HG02759 (cell line): Measurements from ENCODE around the gene ARHGAP10.

Experiments used
- ATAC-seq: cut with Tn5 transposase; IDR thresholded peaks from one replicate; pipeline ENCODE4 v1.9.1; 2021; ENCODE audit warnings: mild to moderate bottlenecking, moderate library complexity; ENCODE audit not compliant: unreplicated experiment

Gene ARHGAP10, protein sequence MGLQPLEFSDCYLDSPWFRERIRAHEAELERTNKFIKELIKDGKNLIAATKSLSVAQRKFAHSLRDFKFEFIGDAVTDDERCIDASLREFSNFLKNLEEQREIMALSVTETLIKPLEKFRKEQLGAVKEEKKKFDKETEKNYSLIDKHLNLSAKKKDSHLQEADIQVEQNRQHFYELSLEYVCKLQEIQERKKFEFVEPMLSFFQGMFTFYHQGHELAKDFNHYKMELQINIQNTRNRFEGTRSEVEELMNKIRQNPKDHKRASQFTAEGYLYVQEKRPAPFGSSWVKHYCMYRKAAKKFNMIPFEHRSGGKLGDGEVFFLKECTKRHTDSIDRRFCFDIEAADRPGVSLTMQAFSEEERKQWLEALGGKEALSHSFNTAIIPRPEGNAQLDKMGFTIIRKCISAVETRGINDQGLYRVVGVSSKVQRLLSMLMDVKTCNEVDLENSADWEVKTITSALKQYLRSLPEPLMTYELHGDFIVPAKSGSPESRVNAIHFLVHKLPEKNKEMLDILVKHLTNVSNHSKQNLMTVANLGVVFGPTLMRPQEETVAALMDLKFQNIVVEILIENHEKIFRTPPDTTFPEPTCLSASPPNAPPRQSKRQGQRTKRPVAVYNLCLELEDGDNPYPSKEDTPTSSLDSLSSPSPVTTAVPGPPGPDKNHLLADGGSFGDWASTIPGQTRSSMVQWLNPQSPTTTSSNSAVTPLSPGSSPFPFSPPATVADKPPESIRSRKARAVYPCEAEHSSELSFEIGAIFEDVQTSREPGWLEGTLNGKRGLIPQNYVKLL

DNA sequence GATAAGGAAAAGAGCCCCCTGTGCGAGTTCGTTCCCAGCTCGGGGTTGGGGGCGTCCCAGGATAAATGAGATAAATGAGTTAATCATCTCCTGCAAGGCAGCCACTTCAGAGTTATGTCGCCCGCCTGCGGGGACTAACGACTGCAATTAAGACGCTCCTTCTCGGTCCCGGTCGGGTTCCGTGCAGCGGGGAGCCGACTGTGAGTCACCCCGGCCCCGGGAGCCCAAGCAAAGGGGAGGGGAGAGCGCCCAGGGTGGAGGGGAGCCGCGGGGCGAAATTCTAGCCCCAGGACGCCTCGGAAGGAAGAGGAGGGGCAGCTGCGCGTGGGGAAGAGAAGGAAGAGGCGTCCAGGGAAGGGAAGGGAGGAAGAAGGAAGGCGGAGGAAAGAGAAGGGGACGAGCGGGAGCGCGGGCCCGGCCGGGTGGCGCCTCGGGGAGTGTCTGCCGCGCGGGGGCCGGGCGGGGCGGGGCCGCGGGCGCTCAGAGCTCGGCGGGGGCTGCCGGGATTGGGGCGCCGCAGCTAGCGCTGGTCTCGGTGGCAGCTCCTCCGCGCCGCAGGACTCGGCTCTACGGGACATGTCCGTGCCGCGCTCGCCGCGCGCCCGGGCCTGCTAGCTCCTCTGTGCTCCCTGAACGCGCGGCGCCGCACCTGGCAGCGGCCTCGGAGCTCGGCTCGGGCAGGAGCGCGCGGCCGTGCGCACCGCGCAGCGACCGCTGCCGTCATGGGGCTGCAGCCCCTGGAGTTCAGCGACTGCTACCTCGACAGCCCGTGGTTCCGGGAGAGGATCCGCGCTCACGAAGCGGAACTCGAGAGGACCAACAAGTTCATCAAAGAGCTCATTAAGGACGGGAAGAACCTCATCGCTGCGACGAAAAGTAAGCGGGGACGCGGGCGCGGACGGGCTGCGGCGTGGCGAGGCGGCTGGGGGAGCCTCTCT, at the start of gene ARHGAP10:
ARHGAP10 (plus strand) TSS at position 509 of the 938 bp plus-strand sequence; CDS start at position 723, 214 bp downstream.
- peak; percentile 71 for ATAC-seq

DNA sequence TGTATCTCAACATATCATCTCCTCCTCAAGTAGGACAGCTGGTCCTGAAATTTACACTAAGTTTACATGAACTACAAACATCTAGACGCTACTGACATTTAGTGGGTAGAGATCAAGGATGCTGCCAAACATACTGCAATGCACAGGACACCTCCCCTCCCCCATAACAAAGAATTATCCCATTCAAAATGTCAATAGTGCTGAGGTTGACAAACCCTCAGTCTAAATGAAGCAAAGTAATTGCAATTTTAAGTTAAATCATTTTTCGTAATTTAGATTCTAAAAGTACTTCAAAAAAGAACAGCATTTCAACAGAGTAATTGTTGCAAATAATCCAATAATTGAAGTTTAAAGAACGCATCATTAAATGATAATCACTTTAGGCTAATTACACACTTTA, 49.1 kb upstream of the ARHGAP10 start:
- ATAC-seq = no peak

DNA sequence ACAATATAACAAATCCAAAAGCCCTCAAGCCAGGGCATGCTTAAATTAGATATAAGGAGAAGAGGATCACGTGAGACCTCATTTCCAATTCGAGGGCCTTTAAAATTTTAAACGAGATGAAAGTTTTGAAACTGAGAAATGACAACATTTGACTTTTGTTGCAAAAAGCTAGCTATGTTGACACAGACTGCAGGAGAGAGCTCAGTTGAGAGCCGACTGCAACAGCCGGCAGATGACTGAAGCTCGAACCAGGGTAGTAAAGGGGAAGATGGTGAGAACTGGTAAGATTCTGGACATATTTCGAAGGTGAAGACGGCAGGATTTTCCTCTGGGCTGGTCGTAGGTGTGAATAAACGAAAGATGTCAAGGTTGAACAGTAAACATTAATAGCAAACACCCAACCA, 48.7 kb upstream of the ARHGAP10 start:
- no peak for ATAC-seq

DNA sequence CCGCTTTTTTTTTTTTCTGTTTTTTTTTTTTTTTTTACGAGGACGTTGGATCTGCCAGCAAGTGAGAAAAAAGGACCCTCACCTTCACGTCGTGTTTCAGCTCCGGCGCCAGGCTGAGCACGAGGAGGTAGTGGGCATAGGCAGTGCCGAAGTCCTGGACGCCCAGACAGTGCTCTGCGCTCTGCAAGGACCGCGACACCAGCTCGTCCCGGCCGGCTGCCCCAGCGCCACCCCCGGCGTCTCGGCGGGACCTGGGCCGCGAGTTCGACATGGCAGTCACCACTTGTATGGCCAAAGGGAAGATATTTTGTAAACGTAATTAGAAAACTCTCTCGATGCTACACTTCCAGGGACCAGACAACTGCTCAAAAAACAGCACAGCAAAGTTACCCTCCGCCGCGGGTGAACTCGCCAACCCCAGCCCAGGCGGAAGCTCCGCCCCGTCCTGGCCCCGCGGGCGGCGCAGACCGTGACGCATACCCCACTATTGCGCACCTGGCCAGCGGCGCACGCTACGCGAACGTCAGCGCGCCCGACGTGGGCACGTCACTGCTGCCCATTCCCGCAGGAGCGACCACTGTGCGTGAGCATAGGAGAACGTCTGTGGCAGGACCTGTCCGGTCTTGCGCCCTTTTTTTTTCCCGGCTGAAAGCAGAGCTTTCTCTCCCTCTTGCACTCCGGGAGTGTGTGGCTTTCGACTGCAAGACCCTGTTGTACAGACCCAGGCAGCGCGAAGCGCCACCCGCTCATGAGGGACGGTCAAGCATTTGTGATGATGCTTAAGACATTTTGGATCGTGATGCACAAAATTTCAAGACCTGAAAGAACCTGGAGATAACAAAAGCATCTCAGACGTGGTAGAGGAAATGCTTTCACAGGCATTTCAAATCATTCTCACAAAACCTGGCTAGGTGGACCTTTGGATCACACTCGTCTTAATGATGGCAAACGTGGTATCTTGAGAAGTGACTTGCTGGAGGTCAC, 47.9 kb upstream of the ARHGAP10 start, which contains the start of gene PRMT9:
PRMT9 (minus strand) TSS at position 447 of the 984 bp plus-strand sequence; CDS start at position 271, 176 bp downstream.
- ATAC-seq = peak; percentile 100

DNA sequence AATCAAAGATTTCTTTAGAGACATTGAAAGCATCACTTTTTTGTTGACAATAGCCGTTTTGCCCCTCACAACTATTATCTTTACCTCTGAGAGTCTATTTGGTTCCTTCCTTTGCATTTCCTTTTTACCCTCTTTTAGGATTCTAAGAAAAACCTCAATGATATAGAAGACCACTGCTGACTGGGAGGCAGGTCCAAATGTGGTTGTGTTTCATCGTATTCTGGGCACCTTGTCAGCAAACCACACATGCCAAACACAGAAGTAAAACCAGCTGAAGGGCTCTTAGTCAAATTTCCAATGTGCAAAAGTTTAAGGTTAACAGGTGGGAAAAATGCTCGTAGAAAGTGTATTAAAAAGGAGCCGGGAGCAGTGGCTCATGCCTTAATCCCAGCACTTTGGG, 42.8 kb upstream of the ARHGAP10 start:
- no peak for ATAC-seq

DNA sequence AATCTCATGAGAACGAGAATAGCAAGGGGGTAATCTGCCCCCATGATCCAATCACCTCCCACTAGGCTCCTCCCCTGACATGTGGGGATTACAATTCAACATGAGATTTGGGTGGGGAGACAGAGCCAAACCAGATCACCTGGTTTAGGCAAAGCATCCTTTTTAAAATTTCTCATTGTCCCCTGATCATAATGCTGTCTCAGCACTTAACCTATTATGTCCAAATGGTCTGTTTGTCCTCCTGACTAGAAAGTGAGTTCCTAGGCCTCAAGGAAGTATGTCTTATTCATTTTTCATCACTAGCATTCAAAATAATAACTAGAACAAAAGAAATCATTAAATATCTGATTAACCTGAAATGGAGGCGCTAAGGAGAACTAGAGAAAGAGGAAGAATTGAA, 40.1 kb upstream of the ARHGAP10 start:
- ATAC-seq = no peak

DNA sequence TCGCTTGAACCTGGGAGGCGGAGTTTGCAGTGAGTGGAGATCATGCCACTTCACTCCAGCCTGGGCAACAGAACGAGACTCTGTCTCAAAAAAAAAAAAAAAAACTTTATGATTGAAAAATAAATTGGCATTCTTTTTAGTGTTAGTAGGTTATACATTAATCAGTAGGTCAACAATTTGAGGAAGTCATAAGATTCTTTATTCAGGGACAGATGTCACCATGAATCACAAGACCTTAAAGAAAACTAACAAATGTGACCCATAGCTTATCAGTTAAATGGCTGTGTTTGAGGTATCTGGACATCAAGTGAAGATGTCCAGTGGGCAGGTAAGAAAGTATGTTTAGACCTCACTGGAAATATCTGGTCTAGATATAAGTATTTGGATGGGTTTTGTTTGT, 38.7 kb upstream of the ARHGAP10 start:
- ATAC-seq = no peak

DNA sequence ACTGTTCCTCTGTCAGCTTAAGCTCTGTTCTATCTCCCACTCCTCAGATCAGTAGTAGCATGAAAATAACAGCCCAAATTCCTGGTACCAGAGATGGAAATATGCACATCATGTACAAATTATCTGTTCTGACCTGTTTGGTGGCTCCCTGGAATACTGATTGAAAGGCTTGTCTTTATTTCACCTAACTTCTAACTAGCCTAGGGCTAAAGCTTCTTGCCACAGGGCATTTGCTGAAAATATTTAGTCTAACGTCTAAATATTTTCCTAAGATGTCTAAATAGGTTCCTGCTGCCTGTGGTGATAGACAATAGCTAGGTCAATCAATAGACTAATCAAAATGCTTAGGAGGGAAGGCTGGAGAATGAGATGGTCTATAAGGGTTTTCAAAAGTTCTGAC, 35.0 kb upstream of the ARHGAP10 start:
- ATAC-seq = no peak

DNA sequence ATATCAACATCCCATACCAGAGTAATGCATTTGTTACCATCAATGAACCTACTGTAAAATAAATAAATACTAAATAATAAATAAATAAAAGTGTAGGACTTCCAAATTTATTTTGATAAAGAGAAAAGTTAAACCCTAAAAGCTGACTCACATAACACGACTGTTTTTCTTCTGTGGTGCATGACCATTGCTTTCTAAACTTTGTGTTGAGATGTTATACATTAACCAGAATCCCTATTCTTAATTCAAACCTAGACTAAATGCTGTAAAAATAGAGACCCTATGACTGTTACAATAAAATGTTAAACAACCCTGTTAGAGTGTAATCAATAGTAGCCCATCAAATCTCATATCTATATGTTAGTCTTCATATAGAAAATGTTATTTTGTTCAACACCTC, 27.0 kb upstream of the ARHGAP10 start:
- ATAC-seq = peak; percentile 64

DNA sequence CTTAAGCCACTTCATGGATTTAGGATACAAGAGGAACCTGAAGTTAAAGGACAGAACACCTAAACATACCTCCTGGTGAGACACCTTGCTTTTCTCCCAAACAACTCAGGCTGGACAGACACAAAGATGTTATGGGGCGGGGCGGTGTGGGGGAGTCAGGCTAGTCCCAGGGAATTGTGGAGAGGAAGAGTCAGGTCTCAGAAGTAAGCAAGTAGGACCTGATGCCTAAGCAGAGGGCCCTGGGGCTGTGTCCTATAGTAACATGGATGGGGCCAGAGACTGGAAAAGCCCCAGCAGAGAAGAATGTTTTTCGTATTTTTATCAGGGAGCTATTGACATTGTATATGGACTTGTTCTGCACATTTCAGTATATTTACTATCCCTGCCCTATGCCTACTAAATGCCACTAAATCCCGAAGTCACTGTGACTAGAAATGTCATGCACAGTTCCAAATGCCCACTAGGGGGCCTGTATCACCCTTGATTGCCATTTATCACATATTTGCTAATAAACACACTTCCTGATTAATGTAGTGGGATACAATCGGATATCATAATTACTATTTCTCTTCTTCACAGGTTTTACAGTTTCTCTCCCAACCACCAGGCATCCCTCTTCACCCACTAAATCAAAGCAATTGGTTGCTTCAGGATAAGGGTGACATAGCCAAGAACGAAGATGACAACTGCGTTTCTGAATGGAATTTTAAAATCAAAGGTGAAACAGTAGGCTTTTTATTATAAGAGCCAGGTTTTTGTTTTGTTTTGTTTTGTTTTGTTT, 23.8 kb upstream of the ARHGAP10 start:
- peak; percentile 62 for ATAC-seq

DNA sequence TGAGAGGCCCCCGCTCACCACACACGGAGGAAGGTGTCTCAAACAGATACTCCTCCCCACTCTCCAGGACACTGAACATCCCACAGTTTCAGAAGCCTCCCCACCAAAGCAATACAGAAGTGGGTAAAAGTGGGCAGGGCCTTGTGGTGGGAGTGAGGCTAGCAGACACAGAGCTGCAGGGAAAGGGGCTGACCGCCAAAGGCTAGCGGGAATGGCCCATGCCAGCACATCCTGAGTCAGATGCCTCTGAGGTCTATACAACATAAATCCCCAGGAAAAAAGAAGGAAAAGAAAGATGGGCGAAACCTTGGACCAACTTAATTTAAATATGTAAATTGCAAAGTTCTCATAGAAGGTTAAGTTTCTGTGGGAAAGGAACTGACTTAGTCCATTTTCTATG, 21.9 kb upstream of the ARHGAP10 start:
- no peak for ATAC-seq

DNA sequence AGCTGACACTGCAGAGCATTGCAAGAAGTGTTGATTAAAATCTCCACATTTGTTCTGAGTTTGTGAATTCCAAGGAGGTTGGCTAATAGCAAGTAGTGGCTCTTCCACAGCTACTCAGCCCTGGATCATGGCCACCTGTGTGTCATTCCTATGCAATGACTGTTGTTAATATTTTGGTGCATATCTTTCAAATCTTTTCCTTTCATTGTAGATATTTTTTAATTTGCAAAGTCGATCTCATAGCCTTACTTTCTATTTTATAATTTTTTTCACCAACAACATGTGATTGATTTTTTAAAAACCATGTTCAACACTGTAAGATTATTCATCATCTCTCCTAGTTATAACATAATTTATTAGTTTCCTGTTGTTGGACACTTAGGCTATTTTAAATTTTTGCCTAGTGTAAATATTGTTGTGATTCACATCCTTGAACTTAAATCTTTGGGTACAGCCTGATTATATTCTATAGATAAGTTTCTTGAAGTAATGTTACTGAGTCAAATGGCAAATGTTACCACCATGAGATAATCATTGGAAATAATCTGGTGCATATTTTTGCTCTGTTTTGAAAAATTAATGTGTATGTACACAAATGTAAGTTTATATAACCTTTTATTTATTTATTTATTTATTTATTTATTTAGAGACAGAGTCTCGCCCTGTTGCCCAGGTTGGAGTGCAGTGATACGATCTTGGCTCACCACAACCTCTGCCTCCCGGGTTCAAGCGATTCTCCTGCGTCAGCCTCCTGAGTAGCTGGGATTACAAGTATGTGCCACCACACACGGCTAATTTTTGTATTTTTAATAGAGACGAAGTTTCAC, 17.1 kb upstream of the ARHGAP10 start:
- no peak for ATAC-seq

DNA sequence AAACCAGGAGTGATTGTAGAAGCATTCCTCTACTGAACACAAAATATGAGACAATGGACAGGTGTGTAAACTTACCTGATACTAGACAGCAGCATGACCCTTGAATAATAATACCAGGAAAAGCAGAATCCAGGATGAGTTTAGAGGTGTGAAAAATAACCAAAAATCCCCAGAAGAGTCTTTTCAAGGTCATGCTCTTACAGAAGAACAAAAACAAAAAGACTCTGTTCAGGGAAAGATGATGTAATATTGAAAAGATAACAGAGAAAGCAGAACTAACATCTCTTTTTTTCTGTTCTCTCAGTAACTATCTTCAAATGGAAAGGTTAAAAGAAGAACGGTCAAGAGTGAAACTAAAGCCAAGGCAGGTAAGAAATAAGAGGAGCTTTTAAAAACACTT, 14.0 kb upstream of the ARHGAP10 start:
- ATAC-seq = peak; percentile 79

DNA sequence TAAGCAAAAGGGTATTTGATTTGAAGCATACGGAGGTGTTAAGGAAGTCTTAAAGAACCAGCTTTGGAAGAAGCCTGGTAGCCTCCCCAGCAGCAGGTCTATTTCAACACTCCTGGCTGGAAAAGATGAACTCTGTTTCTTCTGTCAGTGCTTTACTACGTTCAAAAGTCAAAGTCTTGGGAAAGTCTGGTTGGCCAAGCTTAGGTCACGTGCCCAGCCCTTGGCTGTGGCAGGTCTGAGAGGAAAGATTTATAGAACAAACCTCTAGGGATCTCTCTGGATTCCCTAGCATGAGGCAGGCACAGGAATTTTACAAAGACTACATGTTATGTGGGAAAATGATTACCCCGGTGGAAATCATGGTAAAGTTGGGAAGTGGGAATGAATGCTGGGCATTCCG, 8.6 kb upstream of the ARHGAP10 start:
- no peak for ATAC-seq

DNA sequence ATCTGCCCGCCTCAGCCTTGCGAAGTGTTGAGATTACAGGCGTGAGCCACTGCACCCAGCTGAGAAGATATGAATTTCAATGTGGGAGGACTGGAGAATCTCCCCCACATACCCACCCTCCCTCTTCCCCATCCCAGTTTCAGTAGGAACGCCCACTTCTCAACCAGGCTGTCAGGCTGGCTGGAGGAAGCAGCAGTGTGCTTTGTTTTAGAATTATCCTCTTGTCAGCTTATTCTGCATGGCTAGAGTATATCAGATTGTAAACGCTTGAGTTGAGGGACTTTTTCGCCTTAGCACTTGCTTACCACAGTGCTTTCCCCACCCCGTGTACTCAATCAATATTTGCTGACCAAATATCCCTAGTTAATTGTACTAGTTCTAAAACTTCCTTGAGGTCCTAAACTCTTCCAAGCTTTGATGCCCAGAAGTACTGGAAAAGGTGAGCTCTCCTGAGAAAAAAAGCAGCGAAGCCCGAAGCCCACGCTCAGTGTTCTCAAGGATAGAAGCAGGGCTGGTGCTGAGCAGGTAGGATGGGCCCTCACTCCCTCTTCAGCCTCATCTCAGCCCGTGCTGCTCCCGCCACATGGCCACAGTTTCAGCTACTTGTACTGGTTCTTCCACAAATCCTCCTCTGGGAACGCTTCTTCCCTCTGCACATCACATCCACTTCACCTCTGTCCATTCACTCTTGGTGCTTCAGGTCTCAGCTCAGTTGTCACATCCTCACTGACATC, 7.3 kb upstream of the ARHGAP10 start:
- no peak for ATAC-seq

DNA sequence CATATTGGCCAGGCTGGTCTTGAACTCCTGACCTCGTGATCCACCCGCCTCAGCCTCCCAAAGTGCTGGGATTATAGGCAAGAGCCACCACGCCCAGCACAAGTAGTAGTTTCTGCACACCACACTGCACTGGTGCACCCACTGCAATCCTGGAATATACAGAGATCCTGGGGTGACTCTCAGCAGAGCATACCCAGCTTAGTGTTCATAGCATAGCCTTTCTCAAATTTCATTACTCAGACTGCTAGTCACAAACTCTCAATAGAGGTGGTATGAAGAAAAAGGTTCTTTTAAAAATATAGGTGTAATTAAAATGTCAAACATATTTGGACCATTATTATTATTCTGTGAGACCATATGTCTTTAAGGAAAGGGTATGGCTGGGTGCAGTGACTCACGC, 6.2 kb upstream of the ARHGAP10 start:
- no peak for ATAC-seq

DNA sequence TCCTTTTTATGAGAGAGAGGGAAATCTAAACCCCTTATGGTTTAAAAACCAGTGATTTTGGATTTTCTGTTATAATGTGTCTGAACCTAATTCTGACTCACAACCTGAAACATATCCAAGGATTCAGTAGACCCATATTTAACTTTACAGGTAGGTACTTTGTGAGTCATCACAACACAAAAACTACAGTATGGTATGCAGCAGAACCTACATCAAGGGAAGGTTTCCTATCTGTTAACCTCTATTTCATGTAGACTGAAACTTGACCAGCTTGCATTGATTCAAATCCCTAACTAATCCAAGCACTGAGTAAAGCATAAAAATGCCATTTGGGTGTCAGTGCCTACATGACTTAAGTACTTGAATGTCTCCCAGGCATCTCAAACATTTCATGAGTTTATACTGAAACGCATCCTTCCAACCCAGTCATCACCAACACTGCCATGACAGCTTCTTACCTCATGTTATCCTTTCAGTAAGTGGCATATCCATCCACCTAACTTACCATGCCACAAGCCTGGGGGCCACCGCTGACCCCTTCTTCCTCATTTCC, 4.3 kb upstream of the ARHGAP10 start:
- ATAC-seq = no peak
